ENCODE data around the gene LGALS13. TPM values are rescaled to one million over a fixed set of nuclear protein-coding genes. Genes with fewer than 3 reads are reported as not detected.
A peak's percentile ranks its signal among the peaks of the same experiment; 100 is the strongest.

LGALS13 gene
- polyA plus RNA-seq (ENCODE audit: insufficient read length): not detected
- long read RNA-seq, donor 1: 0 reads
- long read RNA-seq, donor 2: 0 reads
- long read RNA-seq, donor 3: 0 reads
- long read RNA-seq, donor 4: 0 reads
- long read RNA-seq, donor 5: 0 reads
- long read RNA-seq, donor 6: 0 reads
- long read RNA-seq, donor 7: 0 reads
- long read RNA-seq, donor 8: 0 reads

GRCh38 chr19:39602224-39602623 lies at the start of gene LGALS13:
Gene LGALS13, plus strand, starts transcription at chr19:39602524. Its CDS starts 45 bp downstream, at chr19:39602569.
- DNase-seq: no peak

GRCh38 chr19:39553082-39553652 lies 49.2 kb upstream of the LGALS13 start:
- DNase-seq: no peak

- no peak for DNase-seq
Measured at GRCh38 chr19:39554701-39555311, 47.5 kb upstream of the LGALS13 start.

- DNase-seq: no peak
Measured at GRCh38 chr19:39555883-39556282, 46.4 kb upstream of the LGALS13 start.

GRCh38 chr19:39557811-39558623 lies 44.3 kb upstream of the LGALS13 start:
- DNase-seq: peak; percentile 29

- DNase-seq: no peak
Measured at GRCh38 chr19:39558624-39559117, 43.7 kb upstream of the LGALS13 start.

GRCh38 chr19:39563408-39563807 lies 38.9 kb upstream of the LGALS13 start:
- no peak for DNase-seq

GRCh38 chr19:39566064-39566463 lies 36.3 kb upstream of the LGALS13 start:
- DNase-seq: no peak

- DNase-seq: no peak
Measured at GRCh38 chr19:39568604-39569003, 33.7 kb upstream of the LGALS13 start.

- no peak for DNase-seq
Measured at GRCh38 chr19:39582442-39582841, 19.9 kb upstream of the LGALS13 start.

- no peak for DNase-seq
Measured at GRCh38 chr19:39582891-39583625, 19.3 kb upstream of the LGALS13 start.

GRCh38 chr19:39587496-39587895 lies 14.8 kb upstream of the LGALS13 start:
- DNase-seq: no peak

GRCh38 chr19:39588066-39588465 lies 14.3 kb upstream of the LGALS13 start:
- DNase-seq: no peak

GRCh38 chr19:39590265-39590664 lies 12.1 kb upstream of the LGALS13 start:
- peak; percentile 32 for DNase-seq

- DNase-seq: no peak
Measured at GRCh38 chr19:39592381-39592780, 9.9 kb upstream of the LGALS13 start.

GRCh38 chr19:39595950-39596349 lies 6.4 kb upstream of the LGALS13 start:
- DNase-seq: no peak

GRCh38 chr19:39596911-39597310 lies 5.4 kb upstream of the LGALS13 start:
- no peak for DNase-seq

GRCh38 chr19:39599116-39599515 lies 3.2 kb upstream of the LGALS13 start:
- peak; percentile 53 for DNase-seq

GRCh38 chr19:39603825-39604224 lies 1.5 kb downstream of the LGALS13 start:
- DNase-seq: no peak

GRCh38 chr19:39607021-39607420 lies 4.7 kb downstream of the LGALS13 start:
- no peak for DNase-seq

- no peak for DNase-seq
Measured at GRCh38 chr19:39607561-39607960, 5.2 kb downstream of the LGALS13 start.

- DNase-seq: no peak
Measured at GRCh38 chr19:39613597-39613996, 11.3 kb downstream of the LGALS13 start.
